Raji (cell line): ENCODE results near the gene FBLL1.

ENCODE experiments used
- POLR2A ChIP-seq: IDR thresholded peaks from 2 replicates; pipeline ENCODE4 v1.6.1; 2011; ENCODE audit warnings: low read depth, low read length, control low read depth; ENCODE audit not compliant: insufficient read depth

The FBLL1 gene

DNA sequence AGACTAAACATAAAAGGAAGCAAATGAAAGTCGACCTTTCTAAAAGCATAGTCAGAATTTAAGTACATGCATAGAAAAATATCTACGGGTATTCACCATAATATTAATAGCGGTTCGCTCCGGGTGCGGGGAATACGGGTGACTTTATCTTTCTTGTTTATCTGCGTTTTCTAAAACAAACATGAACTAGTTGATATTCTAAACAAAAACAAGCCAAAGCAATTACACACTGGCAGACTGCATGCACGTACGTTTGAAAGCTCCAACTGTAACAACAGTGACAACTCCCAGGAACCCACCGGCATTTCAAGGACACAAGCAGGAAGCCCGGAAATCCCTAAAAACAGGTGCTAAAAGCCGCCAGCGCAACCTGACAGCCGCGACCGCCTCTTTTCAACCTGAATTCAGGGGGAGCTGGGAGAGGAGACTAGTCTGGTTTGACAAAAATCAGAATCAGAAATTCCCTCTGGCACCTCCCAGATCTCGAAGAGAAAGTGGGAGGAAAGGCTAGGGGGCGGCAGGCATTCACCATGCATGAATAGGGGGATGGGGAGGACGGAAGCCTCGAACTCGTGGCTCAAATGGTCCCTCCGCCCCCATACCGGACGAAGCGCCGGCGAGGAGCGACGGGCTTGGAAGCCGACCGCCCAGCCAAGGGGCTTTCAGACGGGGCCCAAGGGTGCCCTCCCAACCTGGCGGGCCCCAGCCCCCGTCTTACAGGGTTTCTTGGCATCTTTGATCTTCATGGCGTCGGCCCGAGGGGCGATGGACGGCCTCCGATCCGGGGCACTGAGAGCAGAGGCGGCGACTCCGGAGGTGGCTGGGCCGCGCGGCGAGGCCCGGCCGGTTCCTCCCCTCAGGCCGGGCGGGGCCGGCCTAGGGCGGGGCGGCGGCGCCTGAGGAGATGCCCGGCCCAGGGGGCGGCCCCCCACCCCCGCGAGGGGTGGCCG is 49.7 kb downstream of the FBLL1 start, which contains the start of gene PANK3:
Gene PANK3 (minus strand): TSS at position 831 of the 950 bp plus-strand sequence. CDS start 85 bp downstream, at position 746.
- TF ChIP-seq POLR2A, result no peak; the same call in 1 of the 2 replicates

GRCh38 chr5:168579488-168580226 is 50.6 kb downstream of the FBLL1 start:
- peak; percentile 97 for TF ChIP-seq POLR2A

GRCh38 chr5:168580227-168580508 is 51.1 kb downstream of the FBLL1 start:
- no peak for TF ChIP-seq POLR2A
